Sigmoid colon (tissue), 7 donors: ENCODE results near the gene PHLDB2. TPM values are rescaled to one million over a fixed set of nuclear protein-coding genes. Genes with fewer than 3 reads are reported as not detected.

Source experiments
- DNase-seq: peaks from one replicate; pipeline ENCODE4 v3.0.0-alpha.2; 2019
- H3K27ac ChIP-seq, 4 donors: fragments of 200-600 bp; sonication (generic); one replicate each; pipeline ENCODE4 v1.5.1; 2016 to 2019; ENCODE audit warnings: mild to moderate bottlenecking in 1 of 4
- H3K27me3 ChIP-seq, 3 donors: fragments of 200-600 bp; sonication (generic); one replicate each; pipeline ENCODE4 v1.5.1; 2019; ENCODE audit warnings: mild to moderate bottlenecking in 1 of 3
- H3K36me3 ChIP-seq, 4 donors: fragments of 200-600 bp; sonication (generic); one replicate each; pipeline ENCODE4 v1.5.1; 2016 to 2019
- H3K4me1 ChIP-seq, 4 donors: fragments of 200-600 bp; sonication (generic); one replicate each; pipeline ENCODE4 v1.5.1; 2017 to 2019
- H3K4me3 ChIP-seq, 4 donors: fragments of 200-600 bp; sonication (generic); one replicate each; pipeline ENCODE4 v1.5.1; 2017 to 2019; ENCODE audit warnings: mild to moderate bottlenecking in 2 of 4, moderate library complexity in 1 of 4
- H3K9me3 ChIP-seq, 4 donors: fragments of 200-600 bp in 3 of 4; sonication (generic) in 3 of 4; one replicate each; pipeline versions ENCODE4 v1.5.1 to v1.6.1; 2013 to 2019
- CTCF ChIP-seq, 4 experiments: fragments of 450-650 bp in 3 of 4; fragments of 200-600 bp in 1 of 4; IDR thresholded peaks; one replicate each; pipeline ENCODE4 v1.5.1; 2016 to 2019; ENCODE audit warnings: antibody characterized with exemption in 4 of 4, mild to moderate bottlenecking in 3 of 4, moderate library complexity in 2 of 4
- EP300 ChIP-seq, 4 donors: sonication (generic); formaldehyde crosslinking; IDR thresholded peaks; one replicate each; pipeline ENCODE4 v1.6.1; 2017; ENCODE audit warnings: antibody characterized with exemption in 4 of 4
- POLR2A ChIP-seq, 2 donors: fragments of 450-650 bp; IDR thresholded peaks; one replicate each; pipeline ENCODE4 v1.6.1; 2016; ENCODE audit warnings: antibody characterized with exemption in 2 of 2, mild to moderate bottlenecking in 2 of 2, moderate library complexity in 2 of 2
- POLR2AphosphoS5 ChIP-seq, 4 donors: sonication (generic); formaldehyde crosslinking; IDR thresholded peaks; one replicate each; pipeline ENCODE4 v1.6.1; 2017; ENCODE audit warnings: antibody characterized with exemption in 4 of 4
- WGBS, 2 donors: extraction: QIAGEN DNeasy Blood & Tissue Kit; methylation state at CpG; one replicate each; pipeline ENCODE4 v1.1.7; 2013; 5-methylcytosine and 5-hydroxymethylcytosine counted together
- intact Hi-C: fragments of 100-400 bp; cut with DNase I; formaldehyde crosslinking; loops from one replicate; pipeline ENCODE4 v1.15.1; 2023
- polyA plus RNA-seq, 3 donors: library from polyadenylated mRNA; stranded (reverse); fragments of 200-250 nt; gene quantifications; one replicate each; pipeline ENCODE4 v1.2.3, GENCODE V29; 2013
- total RNA-seq, 4 donors: library from RNA; depleted of rRNA; stranded (reverse); fragments of >200 nt; gene quantifications; one replicate each; pipeline ENCODE4 v1.1.0, GENCODE V29; 2016
- donor health status: healthy with polysubstance abuse.
- donor health status: Bipolar disorder and iron deficiency.
- donor health status: healthy.

PHLDB2 gene
- total and polyA plus RNA-seq, 7 donors = 4.4 to 471 (median 120) TPM

- no peak for DNase-seq
- Histone ChIP-seq H3K4me1 (peaks cover 0 to 20% (median 10%) of the 10 kb centered on the region in 4 donors), H3K4me3 (no peak overlapping the region), H3K27ac (peak overlapping the region in 1 of 4 donors; percentile 39), H3K36me3 (peaks cover 0 to 51% (median 7%) of the 10 kb centered on the region in 4 donors), H3K27me3 (no peaks in the 10 kb centered on the region), H3K9me3 (no peaks in the 10 kb centered on the region)
- WGBS, 2 donors = 66 to 83% methylated on average over 3 of the region's 3 CpGs
- intact Hi-C loops = no loop called here
- TF ChIP-seq POLR2AphosphoS5 (IDR thresholded peaks at IDR 0.05) (no peak), EP300 (IDR thresholded peaks at IDR 0.05) (no peak)
Observed at GRCh38 chr3:111961461-111962164, 102.5 kb downstream of the PHLDB2 start.

GRCh38 chr3:111963424-111963823, 104.4 kb downstream of the PHLDB2 start:
- Histone ChIP-seq H3K27me3 (no peaks in the 10 kb centered on the region), H3K4me3 (no peak overlapping the region), H3K4me1 (peaks cover 0 to 37% (median 21%) of the 10 kb centered on the region in 4 donors), H3K36me3 (peaks cover 0 to 52% (median 7%) of the 10 kb centered on the region in 4 donors), H3K27ac (peak overlapping the region in 1 of 4 donors; percentile 5), H3K9me3 (no peaks in the 10 kb centered on the region)
- TF ChIP-seq EP300 (IDR thresholded peaks at IDR 0.05) = no peak
- TF ChIP-seq POLR2A (IDR thresholded peaks at IDR 0.05) = no peak
- no peak for TF ChIP-seq CTCF (IDR thresholded peaks at IDR 0.05)
- no peak for TF ChIP-seq POLR2AphosphoS5 (IDR thresholded peaks at IDR 0.05)
- 69 to 76% methylated on average over 1 of the region's 1 CpG for WGBS, 2 donors
- DNase-seq = no peak
- intact Hi-C loops = no loop called here

- intact Hi-C loops = no loop called here
- H3K27me3 ChIP-seq = no peaks in the 10 kb centered on the region
- H3K4me3 ChIP-seq = no peak overlapping the region
- no peaks in the 10 kb centered on the region for H3K9me3 ChIP-seq
- peaks cover 0 to 69% (median 7%) of the 10 kb centered on the region in 4 donors for H3K36me3 ChIP-seq
- no peak for DNase-seq
- peak overlapping the region in 1 of 4 donors; percentile 31 for H3K27ac ChIP-seq
- WGBS, 2 donors = 76 to 82% methylated on average over 2 of the region's 2 CpGs
- H3K4me1 ChIP-seq = peaks cover 0 to 43% (median 27%) of the 10 kb centered on the region in 4 donors
- no peak for TF ChIP-seq POLR2A (IDR thresholded peaks at IDR 0.05)
- no peak for TF ChIP-seq EP300 (IDR thresholded peaks at IDR 0.05)
- no peak for TF ChIP-seq POLR2AphosphoS5 (IDR thresholded peaks at IDR 0.05)
- TF ChIP-seq CTCF (IDR thresholded peaks at IDR 0.05) = no peak
Observed at GRCh38 chr3:111965484-111965883, 106.4 kb downstream of the PHLDB2 start.

GRCh38 chr3:111967068-111967467, 108.0 kb downstream of the PHLDB2 start:
- no peak for DNase-seq
- intact Hi-C loops = loop anchor here (1.0 to 2.0 kb wide), 2 partner anchors 104 to 250 kb away; no protein-coding TSS in a partner anchor
- WGBS, 2 donors = 23 to 42% methylated on average over 3 of the region's 3 CpGs
- Histone ChIP-seq H3K9me3 (no peaks in the 10 kb centered on the region), H3K4me3 (no peak overlapping the region), H3K36me3 (peaks cover 0 to 75% (median 6%) of the 10 kb centered on the region in 4 donors), H3K4me1 (peaks cover 0 to 36% (median 19%) of the 10 kb centered on the region in 4 donors), H3K27ac (peak overlapping the region; percentile 44 to 54 (median 51)), H3K27me3 (no peaks in the 10 kb centered on the region)
- TF ChIP-seq EP300 (IDR thresholded peaks at IDR 0.05) (no peak), CTCF (IDR thresholded peaks at IDR 0.05) (no peak), POLR2A (IDR thresholded peaks at IDR 0.05) (no peak), POLR2AphosphoS5 (IDR thresholded peaks at IDR 0.05) (no peak)

- Histone ChIP-seq H3K27ac (peak overlapping the region; percentile 44 to 54 (median 51)), H3K27me3 (no peaks in the 10 kb centered on the region), H3K36me3 (peaks cover 0 to 70% (median 3%) of the 10 kb centered on the region in 4 donors), H3K4me1 (peaks cover 0 to 32% (median 19%) of the 10 kb centered on the region in 4 donors), H3K9me3 (no peaks in the 10 kb centered on the region), H3K4me3 (no peak overlapping the region)
- 10 to 11% methylated on average over 8 of the region's 8 CpGs for WGBS, 2 donors
- no peak for TF ChIP-seq EP300 (IDR thresholded peaks at IDR 0.05)
- no peak for TF ChIP-seq POLR2A (IDR thresholded peaks at IDR 0.05)
- peak in 1 of 4 donors; percentile 35 for TF ChIP-seq POLR2AphosphoS5 (IDR thresholded peaks at IDR 0.05)
- TF ChIP-seq CTCF (IDR thresholded peaks at IDR 0.05) = peak; percentile 86 to 88 (median 86)
- intact Hi-C loops = loop anchor here (1.0 to 2.0 kb wide), 2 partner anchors 105 to 250 kb away; no protein-coding TSS in a partner anchor
- peak; percentile 92 for DNase-seq
Observed at GRCh38 chr3:111967651-111968274, 108.7 kb downstream of the PHLDB2 start.
